Occipital lobe (tissue), 2 donors: ENCODE results near the gene CHFR. TPM values are rescaled to one million over a fixed set of nuclear protein-coding genes. Genes with fewer than 3 reads are reported as not detected.
"Not testable (repeated sequence)": the region's sequence is repeated elsewhere in the genome, so short reads cannot be mapped to it uniquely, and the experiment has no call there.

ENCODE experiments used
- DNase-seq: peaks from one replicate; lab custom pipeline; 2025; lab: John Stamatoyannopoulos, UW
- total RNA-seq: library from RNA; depleted of rRNA; stranded (reverse); fragments of >200 nt; gene quantifications from one replicate; pipeline ENCODE4 v1.2.3, GENCODE V29; 2014

CHFR gene
- total RNA-seq, 1 donor from 2014 or later = 29.6 TPM

GRCh38 chr12:132839558-132840235, 47.7 kb downstream of the CHFR start:
- no peak for DNase-seq

GRCh38 chr12:132838410-132839080, 48.9 kb downstream of the CHFR start:
- no peak for DNase-seq

- no peak for DNase-seq
These were observed 49.6 kb downstream of the CHFR start for GRCh38 chr12:132837693-132838409.

DNA sequence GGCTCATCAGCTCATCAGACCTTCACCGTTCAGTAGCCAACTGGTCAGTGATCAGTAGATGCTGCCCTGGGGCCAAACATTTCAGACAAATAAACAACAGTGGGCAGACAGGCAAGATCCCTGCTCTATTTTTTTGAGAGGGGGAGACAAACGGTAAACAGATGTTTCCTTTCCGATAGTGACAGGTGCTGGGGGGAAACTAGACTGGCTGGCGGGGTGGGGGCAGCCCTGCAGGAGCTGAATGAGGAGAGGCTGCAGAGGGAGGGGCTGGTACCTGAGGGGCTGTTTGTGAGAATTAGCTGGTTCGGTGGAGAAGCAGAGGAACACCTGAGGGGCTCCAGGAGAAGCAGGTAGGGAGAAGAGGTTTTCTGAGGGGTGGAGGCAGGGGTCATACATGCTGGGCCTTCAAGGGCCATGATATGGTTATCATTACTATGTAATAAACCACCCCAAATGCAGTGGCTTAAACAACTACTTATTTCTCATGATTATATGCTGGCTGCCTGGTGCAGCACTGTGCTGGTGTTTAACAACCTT, 50.5 kb downstream of the CHFR start:
- DNase-seq = no peak

- DNase-seq = not testable (repeated sequence)
These were observed 51.2 kb downstream of the CHFR start for GRCh38 chr12:132836230-132836629.

DNA sequence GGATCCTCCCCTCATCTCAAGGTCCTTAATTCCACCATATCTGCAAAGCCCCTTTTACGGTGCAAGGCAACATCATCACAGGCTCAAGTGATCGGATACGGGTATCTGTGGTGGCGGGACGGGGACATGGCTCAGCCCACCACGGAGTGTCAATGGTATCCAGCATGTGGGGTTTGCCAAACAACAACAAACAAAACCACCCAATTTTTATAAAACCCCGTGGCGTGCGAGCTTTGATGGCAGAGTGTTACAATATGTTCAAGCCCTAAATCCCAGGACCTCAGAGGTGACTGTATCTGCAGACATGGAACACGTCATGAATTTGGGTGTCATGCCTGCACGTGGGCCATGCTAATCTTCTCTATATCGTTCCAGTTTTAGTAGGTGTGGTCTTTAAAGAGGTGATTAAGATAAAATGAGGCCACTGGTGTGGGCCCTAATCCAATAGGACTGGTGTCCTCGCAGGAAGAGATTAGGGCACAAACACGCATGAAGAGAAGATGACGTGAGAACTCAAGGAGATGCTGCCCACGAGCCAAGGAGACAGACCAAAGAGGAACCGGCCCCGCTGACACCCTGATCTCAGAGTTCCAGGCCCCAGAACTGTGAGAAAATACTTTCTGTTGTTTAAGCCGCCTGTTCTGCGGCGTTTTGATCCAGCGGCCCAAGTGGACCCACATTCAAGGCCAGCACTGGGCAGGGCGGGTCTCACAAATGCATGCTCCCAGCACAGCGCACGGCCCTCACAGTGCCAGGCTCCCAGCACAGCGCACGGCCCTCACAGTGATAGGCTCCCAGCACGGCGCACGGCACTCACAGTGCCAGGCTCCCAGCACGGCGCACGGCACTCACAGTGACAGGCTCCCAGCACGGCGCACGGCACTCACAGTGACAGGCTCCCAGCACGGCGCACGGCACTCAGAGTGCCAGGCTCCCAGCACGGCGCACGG, 52.1 kb downstream of the CHFR start:
- DNase-seq = no peak

GRCh38 chr12:132834181-132834711, 53.2 kb downstream of the CHFR start:
- DNase-seq = no peak

DNA sequence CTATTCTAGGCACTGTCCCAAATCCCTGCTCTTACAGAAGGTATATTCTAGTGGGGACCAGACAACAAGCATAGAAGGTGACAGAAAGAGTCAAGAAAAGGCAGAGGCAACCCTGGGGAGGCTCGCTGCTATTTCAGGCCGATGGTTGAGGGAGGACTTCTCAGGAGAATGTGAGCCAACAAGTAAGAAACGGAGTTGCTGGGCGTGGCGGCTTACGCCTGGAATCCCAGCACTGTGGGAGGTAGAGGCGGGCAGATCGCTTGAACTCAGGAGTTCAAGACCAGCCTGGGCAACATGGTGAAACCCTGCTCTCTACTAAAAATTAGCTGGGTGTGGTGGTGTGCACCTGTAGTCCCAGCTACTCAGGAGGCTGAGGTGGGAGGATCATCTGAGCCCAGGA, 54.1 kb downstream of the CHFR start:
- DNase-seq = no peak

DNA sequence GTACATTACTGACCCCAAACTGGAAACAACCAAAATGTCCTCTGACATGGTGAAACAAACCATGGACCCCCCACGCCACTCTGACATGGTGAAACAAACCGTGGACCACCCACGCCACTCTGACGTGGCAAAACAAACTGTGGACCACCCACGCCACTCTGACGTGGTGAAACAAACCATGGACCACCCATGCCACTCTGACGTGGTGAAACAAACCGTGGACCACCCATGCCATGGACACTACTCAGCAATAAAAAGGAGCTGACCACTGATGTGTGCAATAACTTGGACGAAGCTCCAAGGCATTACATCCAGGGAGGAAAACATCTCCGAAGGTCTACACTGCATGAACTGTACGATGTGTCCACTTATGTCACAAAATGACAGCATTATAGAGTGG, 55.6 kb downstream of the CHFR start:
- no peak for DNase-seq

DNA sequence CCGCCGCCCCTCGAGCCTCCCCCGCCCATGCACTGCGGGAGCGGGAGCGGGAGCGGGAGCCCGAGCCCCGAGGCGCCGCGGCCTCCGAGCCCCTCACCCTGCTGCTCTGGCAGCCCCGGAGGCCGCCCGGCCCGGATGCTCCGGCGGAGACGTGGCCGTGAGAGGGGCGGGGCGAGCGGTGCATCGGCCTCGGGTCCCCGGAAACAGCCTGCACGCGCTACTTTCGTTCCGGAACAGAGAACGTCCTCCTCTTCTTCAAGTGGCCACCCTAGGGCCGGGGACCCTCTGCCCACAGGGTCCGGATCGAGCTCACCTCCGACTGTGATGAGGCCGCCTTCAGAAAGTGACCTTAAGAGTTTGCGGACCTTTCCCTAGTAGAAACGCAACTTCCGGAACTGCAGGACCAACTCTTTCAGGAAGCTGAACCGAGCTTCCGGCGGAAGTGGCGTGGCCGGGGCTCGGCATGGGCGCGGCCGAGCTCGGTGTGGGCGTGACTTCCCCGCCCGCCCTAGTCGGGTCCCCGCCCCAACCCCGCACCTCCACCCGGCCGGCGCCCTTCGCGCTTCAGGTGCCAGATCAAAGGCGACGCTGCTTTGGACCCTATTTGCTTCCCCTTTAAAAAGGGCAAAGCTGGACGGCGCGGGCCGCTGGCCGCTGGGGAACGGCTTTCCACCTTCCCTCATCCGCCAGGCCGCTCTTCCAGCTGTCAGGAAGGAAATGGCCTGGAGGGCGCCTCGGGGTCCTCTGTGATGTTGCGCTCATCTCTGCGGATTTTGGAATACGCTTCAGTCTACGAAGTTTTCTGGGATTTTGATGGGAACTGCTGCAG, 58.5 kb downstream of the CHFR start, which contains the start of gene GOLGA3:
Gene GOLGA3, minus strand, starts transcription at position 164 of the 829 bp plus-strand sequence. CDS start 6,741 bp downstream, outside the sequence.
- peak; percentile 85 for DNase-seq

DNA sequence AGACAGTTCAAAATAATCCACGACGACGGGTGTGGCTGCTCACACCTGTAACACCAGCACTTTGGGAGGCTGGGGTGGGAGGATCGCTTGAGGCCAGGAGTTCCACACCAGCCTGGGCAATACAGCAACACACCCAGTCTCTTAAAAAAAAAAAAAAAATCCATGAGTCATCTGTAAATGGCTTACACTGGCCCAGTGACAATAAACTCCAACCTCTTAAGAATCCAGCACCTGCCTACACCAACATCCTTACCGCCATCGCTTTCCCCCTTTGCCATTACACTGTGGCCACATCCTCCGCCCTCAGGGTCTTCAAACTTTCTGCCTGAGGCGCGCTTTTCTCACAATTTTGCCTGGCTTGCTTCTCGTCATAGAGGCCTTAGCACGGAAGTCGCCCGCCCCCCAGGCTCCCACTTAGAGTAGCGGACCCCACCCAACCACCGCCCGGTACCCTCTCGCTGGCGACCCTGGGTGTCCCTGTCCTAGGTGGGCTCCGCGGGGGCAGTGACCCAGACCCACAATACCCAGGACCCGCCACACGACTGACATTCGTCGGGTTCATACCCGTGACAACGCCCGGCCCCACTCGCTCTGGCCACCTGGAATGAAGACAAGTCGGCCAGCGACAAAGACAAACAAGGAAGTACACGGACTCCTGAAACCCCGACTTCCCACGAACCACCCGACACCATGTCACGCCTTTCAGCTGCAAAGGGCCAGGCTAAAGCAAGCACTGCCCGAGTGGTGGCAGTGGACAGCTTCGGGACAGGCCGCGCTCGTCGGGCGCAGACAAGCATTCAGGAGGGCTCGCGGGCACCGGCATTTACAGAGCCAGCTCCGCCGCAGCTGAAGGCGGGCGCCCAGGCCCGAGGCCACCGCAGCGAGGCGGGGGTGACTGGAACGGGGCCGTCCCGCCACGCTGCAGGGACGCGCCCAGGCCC, 59.4 kb downstream of the CHFR start:
- DNase-seq = no peak

DNA sequence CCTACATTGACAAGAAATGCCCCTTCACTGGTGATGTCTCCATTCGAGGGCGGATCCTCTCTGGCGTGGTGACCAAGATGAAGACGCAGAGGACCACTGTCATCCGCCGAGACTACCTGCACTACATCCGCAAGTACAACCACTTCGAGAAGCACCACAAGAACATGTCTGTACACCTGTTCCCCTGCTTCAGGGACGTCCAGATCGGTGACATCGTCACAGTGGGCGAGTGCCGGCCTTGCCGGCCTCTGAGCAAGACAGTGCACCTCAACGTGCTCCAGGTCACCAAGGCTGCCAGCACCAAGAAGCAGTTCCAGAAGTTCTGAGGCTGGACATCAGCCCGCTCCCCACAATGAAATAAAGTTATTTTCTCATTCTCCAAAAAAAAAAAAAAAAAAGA, 61.5 kb downstream of the CHFR start:
- DNase-seq = no peak

DNA sequence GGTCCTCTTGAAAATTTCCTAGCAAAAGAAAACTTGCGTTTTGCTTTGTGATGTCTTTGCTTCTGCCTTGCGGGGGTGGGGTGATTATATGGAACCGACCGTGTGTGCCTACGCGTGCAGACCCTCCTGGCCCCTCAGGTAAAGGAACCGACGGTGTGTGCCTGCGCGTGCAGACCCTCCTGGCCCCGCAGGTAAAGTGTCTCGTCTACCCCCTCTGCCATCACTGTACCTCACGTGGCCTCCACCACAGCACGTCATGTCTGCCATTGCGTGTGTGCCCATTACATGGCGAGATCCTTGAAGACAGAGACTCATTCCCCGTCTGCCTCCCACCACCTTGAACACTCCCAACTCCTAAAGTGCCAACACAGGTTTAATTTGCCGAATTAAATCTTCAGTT, 62.3 kb downstream of the CHFR start:
- DNase-seq = no peak

DNA sequence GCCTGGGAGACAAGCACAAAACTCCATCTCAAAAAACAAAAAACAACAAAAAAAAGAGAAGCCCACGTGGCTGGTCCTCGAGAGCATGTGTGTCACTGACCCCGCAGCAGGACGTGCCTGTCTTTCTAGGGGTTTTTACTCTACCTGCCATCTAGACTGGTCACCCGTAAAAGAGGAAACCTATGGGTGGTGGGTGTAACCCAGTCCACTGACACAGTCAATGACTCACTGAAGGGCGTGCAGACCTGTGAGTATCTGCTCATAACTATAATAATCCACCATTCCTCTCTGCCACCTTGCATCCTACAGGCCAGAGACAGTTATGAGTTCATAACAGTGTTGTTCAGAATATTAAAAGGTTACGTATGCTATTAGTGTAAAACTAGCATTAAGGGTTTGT, 63.4 kb downstream of the CHFR start:
- no peak for DNase-seq

DNA sequence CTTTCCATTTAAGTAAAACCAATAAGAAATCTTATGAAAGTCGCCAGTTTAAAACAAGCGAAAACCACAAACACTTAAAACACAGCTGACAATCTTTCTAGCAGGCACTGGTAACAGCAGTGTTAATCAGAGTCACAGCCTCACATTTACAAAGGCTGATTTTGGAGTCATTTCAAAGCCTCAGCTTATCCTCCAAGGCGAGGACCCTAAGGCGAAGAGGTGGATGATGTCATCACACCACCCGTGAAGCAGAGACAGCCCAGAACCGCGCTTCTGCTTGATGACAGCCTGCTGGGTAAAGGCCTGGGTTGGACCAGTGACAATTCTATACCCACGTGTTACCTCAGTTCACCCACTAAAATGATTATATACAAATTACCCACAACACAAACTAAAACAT, 68.8 kb downstream of the CHFR start:
- DNase-seq = no peak

- no peak for DNase-seq
These were observed 73.2 kb downstream of the CHFR start for GRCh38 chr12:132814232-132814631.

GRCh38 chr12:132813443-132813842, 74.0 kb downstream of the CHFR start:
- no peak for DNase-seq

DNA sequence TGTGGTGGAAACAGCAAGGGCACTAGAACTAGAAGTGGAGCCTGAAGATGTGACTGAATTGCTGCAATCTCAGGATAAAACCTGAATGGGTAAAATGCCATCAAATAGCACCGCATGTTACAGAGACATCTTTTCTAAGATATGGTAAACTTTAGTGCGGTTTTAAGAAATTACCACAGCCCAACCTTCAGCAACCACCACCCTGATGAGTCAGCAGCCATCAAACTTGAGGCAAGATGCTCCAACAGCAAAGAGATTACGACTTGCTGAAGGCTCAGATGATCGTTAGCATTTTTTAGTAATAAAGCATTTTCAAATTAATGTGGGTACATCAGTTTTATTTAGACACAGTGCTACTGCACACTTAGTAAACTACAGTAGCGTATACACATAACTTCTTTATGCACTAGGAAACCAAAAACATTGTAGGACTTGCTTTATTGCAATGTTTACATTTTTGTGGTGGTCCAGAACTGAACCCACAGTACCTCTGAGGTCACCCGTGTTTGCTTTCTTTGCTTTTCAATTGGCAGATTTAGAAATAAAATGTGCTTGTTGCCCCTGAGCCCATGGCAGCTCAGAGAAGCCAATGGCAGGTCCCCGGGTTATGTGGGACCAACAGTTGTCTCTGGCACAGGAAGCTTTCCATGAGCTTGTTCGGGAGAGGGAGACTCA, 74.6 kb downstream of the CHFR start:
- no peak for DNase-seq
